Measurements from ENCODE around the gene YBX3.

GRCh38 chr12:10652192-10652591 lies 70.9 kb downstream of the YBX3 start:
- TF ChIP-seq CTCF (conservative IDR thresholded peaks at IDR 0.05; ENCODE audit: low read depth, low read length) (no peak), EZH2 (IDR thresholded peaks at IDR 0.05; ENCODE audit: low read length, unreplicated experiment) (no peak)

Measured in PC-3 (cell line).